ENCODE data around the gene SLC6A17. TPM values are rescaled to one million over a fixed set of nuclear protein-coding genes. Genes with fewer than 3 reads are reported as not detected.

Gene SLC6A17
- total RNA-seq, 1 donor from 2014 or later: 0.14 TPM

GRCh38 chr1:110196917-110197765 is 46.8 kb downstream of the SLC6A17 start:
- H3K4me1 Mint-ChIP-seq: no peaks in the 10 kb centered on the region
- no peaks in the 10 kb centered on the region for H3K36me3 Mint-ChIP-seq (ENCODE audit: low read depth)

GRCh38 chr1:110197905-110198629 is 47.8 kb downstream of the SLC6A17 start:
- Mint-ChIP-seq H3K9me3 (no peaks in the 10 kb centered on the region), H3K36me3 (ENCODE audit: low read depth) (no peaks in the 10 kb centered on the region), H3K27ac (ENCODE audit: unreplicated experiment) (peak overlapping the region; percentile 35), H3K4me1 (peaks cover 3% of the 10 kb centered on the region), H3K27me3 (ENCODE audit: low read depth) (peaks cover 2% of the 10 kb centered on the region), H3K4me3 (no peak overlapping the region)
- TF ChIP-seq CTCF (conservative IDR thresholded peaks at IDR 0.05): no peak
- no peak for DNase-seq (ENCODE audit: low read depth, low spot score)

More at GRCh38 chr1:110196917-110197765, 46.8 kb downstream of the SLC6A17 start:
- Mint-ChIP-seq H3K4me3 (no peak overlapping the region), H3K9me3 (no peaks in the 10 kb centered on the region), H3K27me3 (ENCODE audit: low read depth) (no peaks in the 10 kb centered on the region), H3K27ac (ENCODE audit: unreplicated experiment) (no peak overlapping the region)
- peak; percentile 94 for TF ChIP-seq CTCF (conservative IDR thresholded peaks at IDR 0.05)
- DNase-seq (ENCODE audit: low read depth, low spot score): peak; percentile 55

- TF ChIP-seq CTCF (conservative IDR thresholded peaks at IDR 0.05): no peak
- peaks cover 2% of the 10 kb centered on the region for H3K27me3 Mint-ChIP-seq (ENCODE audit: low read depth)
- H3K9me3 Mint-ChIP-seq: no peaks in the 10 kb centered on the region
- H3K4me3 Mint-ChIP-seq: no peak overlapping the region
- H3K27ac Mint-ChIP-seq (ENCODE audit: unreplicated experiment): peak overlapping the region; percentile 35
- H3K36me3 Mint-ChIP-seq (ENCODE audit: low read depth): no peaks in the 10 kb centered on the region
- no peak for DNase-seq (ENCODE audit: low read depth, low spot score)
- H3K4me1 Mint-ChIP-seq: peaks cover 5% of the 10 kb centered on the region
Measured at GRCh38 chr1:110198746-110199145, 48.5 kb downstream of the SLC6A17 start.

- Mint-ChIP-seq H3K27ac (ENCODE audit: unreplicated experiment) (no peak overlapping the region), H3K36me3 (ENCODE audit: low read depth) (no peaks in the 10 kb centered on the region), H3K9me3 (no peaks in the 10 kb centered on the region), H3K4me1 (peaks cover 5% of the 10 kb centered on the region), H3K4me3 (no peak overlapping the region), H3K27me3 (ENCODE audit: low read depth) (peaks cover 2% of the 10 kb centered on the region)
- DNase-seq (ENCODE audit: low read depth, low spot score): no peak
- no peak for TF ChIP-seq CTCF (conservative IDR thresholded peaks at IDR 0.05)
Measured at GRCh38 chr1:110200190-110200589, 49.9 kb downstream of the SLC6A17 start.

GRCh38 chr1:110200666-110201065 is 50.4 kb downstream of the SLC6A17 start:
- Mint-ChIP-seq H3K27ac (ENCODE audit: unreplicated experiment) (no peak overlapping the region), H3K9me3 (no peaks in the 10 kb centered on the region), H3K36me3 (ENCODE audit: low read depth) (no peaks in the 10 kb centered on the region)

More at GRCh38 chr1:110200666-110201065, 50.4 kb downstream of the SLC6A17 start:
- Mint-ChIP-seq H3K27me3 (ENCODE audit: low read depth) (peaks cover 2% of the 10 kb centered on the region), H3K4me1 (peaks cover 5% of the 10 kb centered on the region), H3K4me3 (no peak overlapping the region)
- DNase-seq (ENCODE audit: low read depth, low spot score): no peak
- TF ChIP-seq CTCF (conservative IDR thresholded peaks at IDR 0.05): no peak

Measured in neural crest cell (in vitro differentiated cells).